Fibroblast of pulmonary artery (primary cell): ENCODE results near the gene IRS1.
A peak's percentile ranks its signal among the peaks of the same experiment; 100 is the strongest.

ENCODE experiments used
- DNase-seq: peaks from one replicate; pipeline ENCODE4 v3.0.0-alpha.2; 2010; ENCODE audit warnings: low read depth
- H3K4me3 ChIP-seq: replicated peaks from 2 replicates; pipeline ENCODE4 v1.5.1; 2011; ENCODE audit warnings: low read depth, mild to moderate bottlenecking, control low read depth, low read length, moderate library complexity
- TF ChIP-seq, protein P1 (sequence below): IDR thresholded peaks from 2 replicates; pipeline ENCODE4 v1.5.1; 2011; ENCODE audit warnings: mild to moderate bottlenecking, control low read depth, low read length, inconsistent platforms; ENCODE audit errors: missing control alignments

IRS1 gene

DNA sequence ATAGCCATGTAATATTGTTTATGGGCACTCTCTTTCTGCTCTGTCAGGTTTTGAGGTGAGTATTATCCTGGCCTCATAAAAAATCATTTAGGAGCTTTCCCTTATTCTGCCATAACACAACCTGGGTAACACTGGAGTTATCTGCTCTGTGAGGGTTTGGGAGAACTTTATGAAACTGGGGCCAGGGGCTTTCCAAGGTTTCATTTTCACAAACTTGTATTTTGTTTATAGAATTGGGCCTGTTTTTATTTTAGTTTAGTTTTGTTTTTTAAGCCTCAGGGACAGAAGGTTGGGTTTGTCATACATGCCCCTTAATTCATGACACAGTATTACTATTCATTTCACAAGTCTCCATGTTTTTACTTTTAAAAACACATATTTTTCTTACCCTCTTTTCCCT, 83.5 kb downstream of the IRS1 start:
- no peak for DNase-seq
- no peak overlapping the region for H3K4me3 ChIP-seq
- TF ChIP-seq, protein P1, sequence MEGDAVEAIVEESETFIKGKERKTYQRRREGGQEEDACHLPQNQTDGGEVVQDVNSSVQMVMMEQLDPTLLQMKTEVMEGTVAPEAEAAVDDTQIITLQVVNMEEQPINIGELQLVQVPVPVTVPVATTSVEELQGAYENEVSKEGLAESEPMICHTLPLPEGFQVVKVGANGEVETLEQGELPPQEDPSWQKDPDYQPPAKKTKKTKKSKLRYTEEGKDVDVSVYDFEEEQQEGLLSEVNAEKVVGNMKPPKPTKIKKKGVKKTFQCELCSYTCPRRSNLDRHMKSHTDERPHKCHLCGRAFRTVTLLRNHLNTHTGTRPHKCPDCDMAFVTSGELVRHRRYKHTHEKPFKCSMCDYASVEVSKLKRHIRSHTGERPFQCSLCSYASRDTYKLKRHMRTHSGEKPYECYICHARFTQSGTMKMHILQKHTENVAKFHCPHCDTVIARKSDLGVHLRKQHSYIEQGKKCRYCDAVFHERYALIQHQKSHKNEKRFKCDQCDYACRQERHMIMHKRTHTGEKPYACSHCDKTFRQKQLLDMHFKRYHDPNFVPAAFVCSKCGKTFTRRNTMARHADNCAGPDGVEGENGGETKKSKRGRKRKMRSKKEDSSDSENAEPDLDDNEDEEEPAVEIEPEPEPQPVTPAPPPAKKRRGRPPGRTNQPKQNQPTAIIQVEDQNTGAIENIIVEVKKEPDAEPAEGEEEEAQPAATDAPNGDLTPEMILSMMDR: no peak

DNA sequence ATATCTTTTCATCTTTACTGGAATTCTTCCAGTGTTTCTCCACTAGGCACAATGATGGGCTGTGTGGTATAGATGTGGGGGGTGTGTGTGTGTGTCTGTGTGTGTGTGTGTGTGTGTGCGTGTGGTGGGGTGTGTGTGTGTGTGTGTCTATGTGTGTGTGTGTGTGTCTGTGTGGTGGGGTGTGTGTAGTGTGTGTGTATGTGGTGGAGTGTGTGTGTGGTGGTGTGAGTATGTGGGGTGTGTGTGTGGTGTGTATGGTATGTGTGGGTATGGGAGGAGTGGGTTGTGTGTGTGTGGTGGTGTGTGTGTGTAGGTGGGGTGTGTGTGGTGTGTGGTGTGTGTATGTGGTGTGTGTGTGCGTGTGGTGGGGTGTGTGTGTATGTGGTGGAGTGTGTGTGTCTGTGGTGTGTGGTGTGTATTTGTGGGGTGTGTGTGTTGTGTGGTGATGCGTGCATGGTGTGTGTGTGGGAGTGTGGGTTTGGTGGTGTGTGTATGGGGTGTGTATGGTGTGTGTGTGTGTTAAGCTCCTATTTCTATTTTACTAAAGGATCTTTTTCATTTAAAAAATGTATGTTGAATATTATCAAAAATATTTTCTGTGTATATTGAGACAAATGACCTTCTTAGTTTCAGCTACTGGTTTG, 84.2 kb downstream of the IRS1 start:
- TF ChIP-seq, protein P1: no peak
- H3K4me3 ChIP-seq: no peak overlapping the region
- no peak for DNase-seq

DNA sequence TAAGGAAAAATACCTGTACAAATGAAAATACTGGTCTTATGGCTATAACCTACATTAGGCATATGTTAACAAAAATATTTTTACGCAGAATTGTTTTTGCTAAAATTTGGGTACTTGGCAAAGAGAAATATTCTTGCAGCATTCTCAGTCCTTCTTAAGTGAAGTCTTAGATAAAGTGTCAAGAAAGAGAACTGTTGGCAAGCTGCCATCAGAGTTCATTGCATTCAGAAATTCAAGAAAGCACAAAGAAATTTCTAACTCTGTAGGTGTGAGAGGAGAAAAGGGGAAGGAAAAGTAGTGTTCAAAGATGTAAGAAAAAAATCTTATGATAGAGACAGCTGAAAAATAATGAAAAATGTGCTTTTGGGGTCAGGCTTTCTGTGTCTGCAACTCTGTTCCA, 86.7 kb downstream of the IRS1 start:
- DNase-seq: peak; percentile 33
- no peak overlapping the region for H3K4me3 ChIP-seq
- TF ChIP-seq, protein P1: no peak

DNA sequence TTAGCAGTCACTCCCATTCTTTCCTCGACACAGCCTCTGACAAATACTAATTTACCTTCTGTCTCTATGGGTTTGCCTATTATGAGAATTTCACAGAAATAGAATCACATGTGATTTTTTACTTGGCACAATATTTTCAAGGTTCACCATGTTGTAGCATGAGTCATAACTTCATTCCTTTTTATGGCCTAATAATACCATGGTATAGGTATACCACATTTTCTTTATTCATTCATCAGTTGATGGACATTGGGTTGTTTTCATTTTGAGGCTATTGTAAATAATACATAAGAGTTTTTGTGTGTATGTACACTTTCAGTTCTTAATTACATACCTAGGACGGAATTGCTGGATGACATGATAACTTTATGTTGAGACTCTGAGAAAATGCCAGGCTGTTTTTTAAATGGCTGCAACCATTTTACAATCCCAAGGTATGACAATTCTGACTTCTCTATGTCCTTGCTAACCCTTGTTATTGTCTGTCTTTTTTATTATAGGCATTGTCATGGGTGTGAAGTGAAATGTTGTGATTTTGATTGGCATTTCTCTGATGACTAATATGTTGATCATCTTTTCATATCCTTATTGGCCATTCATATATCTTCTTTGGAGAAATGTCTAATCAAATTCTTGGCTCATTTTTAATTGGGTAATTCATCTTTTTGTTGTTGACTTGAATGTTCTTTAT, 87.9 kb downstream of the IRS1 start:
- H3K4me3 ChIP-seq: no peak overlapping the region
- no peak for DNase-seq
- TF ChIP-seq, protein P1: no peak

DNA sequence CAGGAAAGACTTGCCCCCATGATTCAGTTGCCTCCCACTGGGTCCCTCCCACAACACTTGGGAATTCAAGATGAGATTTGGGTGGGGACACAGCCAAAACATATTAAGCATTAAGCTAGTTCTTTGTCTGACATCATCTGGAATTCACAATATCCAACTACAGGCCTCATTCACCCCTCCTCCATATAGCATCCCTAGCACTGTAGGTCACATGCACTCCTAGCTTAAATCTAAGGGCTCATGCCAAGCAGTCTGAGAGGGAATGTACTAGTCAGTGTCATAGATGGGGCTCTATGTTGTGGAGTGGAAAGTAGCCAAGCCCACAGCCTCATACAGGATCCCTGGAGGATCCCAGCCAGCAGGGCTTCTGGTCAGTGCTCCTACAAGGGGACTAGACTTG, 92.1 kb downstream of the IRS1 start:
- peak; percentile 13 for DNase-seq
- H3K4me3 ChIP-seq: no peak overlapping the region
- TF ChIP-seq, protein P1: no peak

DNA sequence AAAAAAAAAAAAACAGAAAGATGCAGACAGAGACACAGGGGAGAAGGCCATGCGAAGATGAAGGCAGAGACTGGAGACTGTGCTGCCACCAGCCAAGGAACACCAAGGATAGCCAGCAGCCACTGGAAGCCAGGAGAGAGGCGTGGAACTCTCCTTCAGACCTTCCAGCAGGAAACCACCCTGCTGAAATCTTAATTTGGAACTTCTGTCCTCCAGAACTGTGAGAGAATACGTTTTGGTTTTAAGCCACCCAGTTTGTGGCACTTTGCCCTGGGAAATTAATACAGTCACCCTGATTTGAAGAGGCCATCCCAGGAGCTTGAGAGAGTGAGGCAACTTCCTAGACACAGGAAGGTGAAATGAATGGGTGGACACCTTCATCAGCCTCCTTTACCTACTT, 93.7 kb downstream of the IRS1 start:
- TF ChIP-seq, protein P1: no peak

More for the DNA sequence above, 93.7 kb downstream of the IRS1 start:
- DNase-seq: no peak
- H3K4me3 ChIP-seq: no peak overlapping the region
